PFSK-1 (cell line): ENCODE results near the gene VGLL4.

Experiments
- POLR2AphosphoS5 ChIP-seq: IDR thresholded peaks from 2 replicates; pipeline ENCODE4 v1.6.1; 2012; ENCODE audit warnings: low read depth, mild to moderate bottlenecking, control low read depth, low read length, moderate library complexity
- TAF1 ChIP-seq: IDR thresholded peaks from 2 replicates; pipeline ENCODE4 v1.6.1; 2012; ENCODE audit warnings: low read length, control low read depth, borderline replicate concordance; ENCODE audit not compliant: insufficient read depth

- no peak for TF ChIP-seq POLR2AphosphoS5
- no peak for TF ChIP-seq TAF1
These were observed 1.9 kb downstream of the VGLL4 start for GRCh38 chr3:11641683-11642430.
